Activated CD4-positive, alpha-beta T cell treated with anti-CD3 and anti-CD28 coated beads, Interleukin-2, amount 10 ng/mL, durations not matched to agents 24 days and 14 days (primary cell): Measurements from ENCODE around the gene ENO1. TPM values are rescaled to one million over a fixed set of nuclear protein-coding genes. Genes with fewer than 3 reads are reported as not detected.
"Not testable (repeated sequence)": the region's sequence is repeated elsewhere in the genome, so short reads cannot be mapped to it uniquely, and the experiment has no call there.

ENCODE experiments used
- DNase-seq: peaks from one replicate; pipeline ENCODE4 v3.0.0; 2022
- H3K27ac Mint-ChIP-seq: one replicate; pipeline ENCODE4 v1.8.0; 2022; ENCODE audit warnings: mild to moderate bottlenecking, mixed read lengths
- H3K27me3 Mint-ChIP-seq: one replicate; pipeline ENCODE4 v1.8.0; 2022; ENCODE audit warnings: mixed read lengths
- H3K36me3 Mint-ChIP-seq: one replicate; pipeline ENCODE4 v1.8.0; 2022; ENCODE audit warnings: low read depth, mild to moderate bottlenecking, mixed read lengths
- H3K4me1 Mint-ChIP-seq: one replicate; pipeline ENCODE4 v1.8.0; 2021; ENCODE audit warnings: mixed read lengths
- H3K4me3 Mint-ChIP-seq: one replicate; pipeline ENCODE4 v1.8.0; 2022; ENCODE audit warnings: mild to moderate bottlenecking, moderate library complexity, mixed read lengths
- H3K9me3 Mint-ChIP-seq: one replicate; pipeline ENCODE4 v1.8.0; 2021; ENCODE audit warnings: mixed read lengths
- intact Hi-C: fragments of 100-400 bp; cut with micrococcal nuclease; formaldehyde crosslinking; loops from one replicate; pipeline ENCODE4 v1.15.1; 2023
- total RNA-seq: library from RNA; stranded (reverse); gene quantifications from 2 replicates; pipeline ENCODE4 v1.2.3, GENCODE V29; 2022

ENO1 gene
- total RNA-seq = 3,899 and 3,999 TPM in 2 replicates

DNA sequence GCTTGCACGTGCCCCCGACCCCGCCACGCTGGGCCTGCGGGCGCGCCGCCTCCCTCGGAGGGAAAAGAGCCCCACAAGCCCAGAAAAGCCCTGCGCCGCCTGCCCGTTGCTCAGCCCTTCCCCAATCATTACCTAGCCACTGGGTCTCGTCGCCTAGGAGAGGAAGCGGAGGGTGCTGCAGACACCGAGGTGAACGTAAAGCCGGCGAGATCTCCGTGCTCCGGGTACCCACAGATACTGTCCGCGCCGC is at the start of gene ENO1:
Gene ENO1, minus strand, starts transcription at position 239 of the 250 bp plus-strand sequence. CDS start 3,778 bp downstream, outside the sequence.
- Mint-ChIP-seq H3K27ac (peak within 1 kb of the TSS; percentile 100), H3K27me3 (no peaks in the 10 kb centered on the region), H3K36me3 (peaks cover 62% of the 10 kb centered on the region), H3K4me3 (peak within 1 kb of the TSS; percentile 92), H3K4me1 (peaks cover 34% of the 10 kb centered on the region), H3K9me3 (no peaks in the 10 kb centered on the region)
- intact Hi-C loops = loop anchor here (1.0 to 5.0 kb wide), 5 partner anchors 22 to 549 kb away; partner anchors contain the start of gene RERE
- no peak for DNase-seq

GRCh38 chr1:8926707-8927694 is 48.5 kb upstream of the ENO1 start:
- peak; percentile 69 for DNase-seq
- intact Hi-C loops = no loop called here

DNA sequence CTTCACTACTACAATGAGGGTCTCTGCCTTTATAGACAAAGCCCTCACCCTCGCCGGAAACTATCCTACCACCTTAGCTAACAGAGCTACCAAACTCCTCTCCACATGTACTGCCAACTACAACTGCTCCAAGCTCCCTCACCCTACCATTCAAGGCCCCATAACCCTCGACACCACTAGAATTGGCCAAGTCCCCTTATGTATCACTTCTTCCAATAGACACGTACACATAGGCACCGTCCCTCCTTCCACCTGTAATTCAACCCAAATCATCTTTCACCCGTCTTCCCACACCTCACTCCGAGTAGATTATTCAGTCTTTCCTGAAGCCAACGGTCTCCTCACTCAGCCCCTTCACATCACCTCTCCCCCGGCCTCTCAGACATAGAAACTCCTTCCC is 47.5 kb upstream of the ENO1 start:
- Mint-ChIP-seq H3K27me3 (no peaks in the 10 kb centered on the region), H3K4me3 (no peak overlapping the region)
- intact Hi-C loops = loop anchor here (2.0 kb wide), 1 partner anchor 13 kb away; no protein-coding TSS in a partner anchor

More at GRCh38 chr1:8926707-8927694, 48.5 kb upstream of the ENO1 start:
- H3K4me1 Mint-ChIP-seq = peaks cover 11% of the 10 kb centered on the region
- H3K36me3 Mint-ChIP-seq = peaks cover 8% of the 10 kb centered on the region
- H3K9me3 Mint-ChIP-seq = no peaks in the 10 kb centered on the region
- no peak overlapping the region for H3K27ac Mint-ChIP-seq
- H3K4me3 Mint-ChIP-seq = no peak overlapping the region
- H3K27me3 Mint-ChIP-seq = no peaks in the 10 kb centered on the region

DNA sequence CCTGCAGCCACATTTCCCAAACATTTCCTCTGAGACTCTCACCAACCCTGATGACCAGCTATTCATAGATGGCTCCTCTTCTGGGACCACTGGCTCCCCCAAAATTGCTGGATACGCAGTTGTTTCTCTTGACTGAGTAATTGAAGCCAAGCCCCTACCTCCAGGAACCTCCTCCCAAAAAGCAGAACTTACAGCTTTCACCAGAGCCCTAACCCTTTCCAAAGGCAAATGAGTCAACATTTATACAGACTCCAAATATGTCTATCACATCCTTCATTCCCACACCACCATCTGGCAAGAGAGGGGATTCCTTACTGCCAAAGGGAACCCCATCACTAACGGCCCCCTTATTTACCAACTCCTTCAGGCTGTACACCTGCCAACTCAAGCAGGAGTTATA is 46.9 kb upstream of the ENO1 start:
- Mint-ChIP-seq H3K36me3 (peaks cover 21% of the 10 kb centered on the region), H3K4me1 (peaks cover 21% of the 10 kb centered on the region), H3K27ac (no peak overlapping the region), H3K4me3 (no peak overlapping the region), H3K9me3 (peaks cover 8% of the 10 kb centered on the region), H3K27me3 (no peaks in the 10 kb centered on the region)
- DNase-seq = no peak
- intact Hi-C loops = loop anchor here (2.0 kb wide), 1 partner anchor 13 kb away; no protein-coding TSS in a partner anchor

More for the DNA sequence above, 47.5 kb upstream of the ENO1 start:
- DNase-seq = no peak
- peaks cover 19% of the 10 kb centered on the region for H3K36me3 Mint-ChIP-seq
- H3K9me3 Mint-ChIP-seq = peaks cover 8% of the 10 kb centered on the region
- H3K4me1 Mint-ChIP-seq = peaks cover 17% of the 10 kb centered on the region
- H3K27ac Mint-ChIP-seq = no peak overlapping the region

GRCh38 chr1:8922962-8923361 is 44.5 kb upstream of the ENO1 start:
- Mint-ChIP-seq H3K36me3 (peaks cover 22% of the 10 kb centered on the region), H3K4me3 (no peak overlapping the region), H3K9me3 (peaks cover 8% of the 10 kb centered on the region), H3K4me1 (peaks cover 25% of the 10 kb centered on the region), H3K27ac (no peak overlapping the region), H3K27me3 (no peaks in the 10 kb centered on the region)
- no peak for DNase-seq
- intact Hi-C loops = no loop called here

- not testable (repeated sequence) for H3K27ac Mint-ChIP-seq, H3K27me3 Mint-ChIP-seq, H3K9me3 Mint-ChIP-seq, DNase-seq, H3K4me3 Mint-ChIP-seq
- Mint-ChIP-seq H3K4me1 (peaks cover 31% of the 10 kb centered on the region), H3K36me3 (peaks cover 20% of the 10 kb centered on the region)
- intact Hi-C loops = loop anchor here (5.0 kb wide), 1 partner anchor 185 kb away; no protein-coding TSS in a partner anchor
Observed at GRCh38 chr1:8917536-8917935, 39.0 kb upstream of the ENO1 start.

DNA sequence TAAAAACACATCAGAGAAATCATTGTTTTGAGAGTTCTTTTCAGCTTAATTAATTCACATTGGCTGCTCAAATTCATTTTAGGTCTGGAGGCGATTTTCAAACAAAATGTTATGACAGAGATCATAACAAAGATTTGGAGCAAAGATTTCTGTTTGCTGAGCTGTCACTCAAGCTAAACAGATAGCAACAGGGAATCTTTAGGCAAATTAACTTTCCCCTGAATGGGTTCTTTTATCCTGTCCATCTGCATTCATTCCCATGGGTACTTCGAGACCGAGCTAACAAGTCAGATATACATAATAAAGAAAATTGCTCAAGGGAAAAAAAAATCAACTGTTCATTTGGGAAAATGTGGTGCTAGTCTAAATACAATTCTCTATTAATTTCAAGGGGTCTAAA is 37.0 kb upstream of the ENO1 start:
- intact Hi-C loops = loop anchor here (5.0 kb wide), 1 partner anchor 187 kb away; no protein-coding TSS in a partner anchor

DNA sequence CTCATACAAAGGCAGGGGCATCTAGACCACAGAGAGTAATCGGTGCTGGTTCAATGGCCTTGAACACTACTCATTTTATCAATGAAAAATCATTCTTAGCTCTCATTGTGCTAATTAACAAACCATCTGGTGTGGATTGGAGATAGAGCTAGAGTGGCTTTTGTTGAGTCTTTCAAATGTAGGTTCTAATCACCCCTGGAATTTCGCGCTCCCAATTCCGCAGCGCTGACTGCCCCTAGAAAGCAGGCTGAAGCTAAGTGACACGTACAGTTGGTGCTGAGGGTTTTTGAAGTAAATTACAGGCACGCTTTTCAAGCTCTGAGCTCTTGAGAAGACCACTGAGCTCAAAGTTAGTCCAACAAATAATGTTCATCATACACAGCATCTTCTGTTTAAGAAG is 36.0 kb upstream of the ENO1 start:
- DNase-seq = no peak
- intact Hi-C loops = no loop called here
- Mint-ChIP-seq H3K27me3 (no peaks in the 10 kb centered on the region), H3K9me3 (no peaks in the 10 kb centered on the region), H3K4me1 (peaks cover 30% of the 10 kb centered on the region), H3K36me3 (peaks cover 6% of the 10 kb centered on the region), H3K4me3 (no peak overlapping the region), H3K27ac (no peak overlapping the region)

More for the DNA sequence above, 37.0 kb upstream of the ENO1 start:
- peaks cover 3% of the 10 kb centered on the region for H3K36me3 Mint-ChIP-seq
- H3K9me3 Mint-ChIP-seq = no peaks in the 10 kb centered on the region
- DNase-seq = no peak
- no peaks in the 10 kb centered on the region for H3K27me3 Mint-ChIP-seq
- H3K27ac Mint-ChIP-seq = no peak overlapping the region
- H3K4me3 Mint-ChIP-seq = no peak overlapping the region
- H3K4me1 Mint-ChIP-seq = peaks cover 28% of the 10 kb centered on the region

DNA sequence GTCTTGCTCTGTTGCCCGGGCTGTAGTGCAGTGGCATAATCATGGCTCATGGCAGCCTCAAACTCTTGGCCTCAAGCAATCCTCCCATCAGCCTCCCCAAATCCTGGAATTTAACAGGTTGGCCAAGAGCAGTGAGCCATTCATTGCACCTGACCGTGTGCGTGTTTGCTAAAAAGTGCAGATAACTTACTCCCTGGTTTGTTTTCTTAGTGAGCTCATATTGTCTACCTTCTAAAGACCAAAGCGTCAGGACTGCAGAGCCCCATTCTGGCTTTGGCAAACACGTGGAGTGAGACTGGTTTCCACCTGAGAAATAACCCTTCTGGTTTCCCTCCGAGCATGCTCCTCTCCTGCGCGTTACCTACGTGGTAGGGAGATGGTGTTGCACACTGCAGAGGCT is 35.0 kb upstream of the ENO1 start:
- Mint-ChIP-seq H3K36me3 (peaks cover 4% of the 10 kb centered on the region), H3K4me3 (no peak overlapping the region), H3K27me3 (no peaks in the 10 kb centered on the region), H3K4me1 (peaks cover 26% of the 10 kb centered on the region), H3K9me3 (no peaks in the 10 kb centered on the region), H3K27ac (no peak overlapping the region)
- DNase-seq = no peak
- intact Hi-C loops = no loop called here

DNA sequence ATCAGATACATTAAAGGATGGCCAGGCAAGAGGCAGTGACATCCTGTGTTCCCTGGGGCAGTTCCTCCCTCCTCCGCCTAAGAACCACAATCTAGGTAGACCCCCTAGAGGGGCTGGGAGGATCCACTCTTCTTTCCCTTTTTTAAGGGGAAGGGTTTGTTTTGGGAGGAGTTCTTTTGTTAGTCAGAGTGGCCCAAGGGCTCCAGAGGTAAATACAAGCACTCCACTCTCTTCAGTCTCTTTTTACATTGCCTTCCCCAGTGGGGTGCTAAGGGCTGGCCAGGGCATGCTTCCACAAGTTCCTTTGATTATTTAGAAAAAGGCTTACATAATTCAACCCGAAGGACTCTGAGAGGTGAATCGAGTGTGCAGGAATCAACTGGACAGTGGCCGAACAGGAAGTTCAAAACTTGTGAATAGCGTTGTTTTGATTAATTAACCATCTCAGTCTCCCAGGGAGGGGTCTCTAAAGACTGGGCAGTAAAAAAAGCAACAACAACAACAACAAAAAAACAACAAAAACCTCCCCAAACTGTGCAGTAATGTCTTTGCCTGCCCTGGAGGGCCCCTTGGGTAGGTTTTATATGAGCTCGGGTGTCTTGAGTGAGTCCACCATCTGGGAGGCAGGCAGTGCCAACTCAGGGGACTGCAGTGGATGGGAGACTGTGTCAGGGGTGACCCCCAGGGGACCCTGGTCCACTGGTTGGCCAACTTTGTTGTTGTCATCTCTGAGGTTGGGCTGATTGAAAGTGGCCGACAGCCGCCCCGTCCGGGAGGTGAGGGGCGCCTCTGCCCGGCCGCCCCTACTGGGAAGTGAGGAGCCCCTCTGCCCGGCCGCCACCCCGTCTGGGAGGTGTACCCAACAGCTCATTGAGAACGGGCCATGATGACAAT is 33.2 kb upstream of the ENO1 start:
- Mint-ChIP-seq H3K36me3 (peaks cover 3% of the 10 kb centered on the region), H3K9me3 (no peaks in the 10 kb centered on the region), H3K27ac (no peak overlapping the region), H3K4me3 (no peak overlapping the region), H3K27me3 (no peaks in the 10 kb centered on the region), H3K4me1 (peaks cover 23% of the 10 kb centered on the region)
- DNase-seq = no peak
- intact Hi-C loops = no loop called here

DNA sequence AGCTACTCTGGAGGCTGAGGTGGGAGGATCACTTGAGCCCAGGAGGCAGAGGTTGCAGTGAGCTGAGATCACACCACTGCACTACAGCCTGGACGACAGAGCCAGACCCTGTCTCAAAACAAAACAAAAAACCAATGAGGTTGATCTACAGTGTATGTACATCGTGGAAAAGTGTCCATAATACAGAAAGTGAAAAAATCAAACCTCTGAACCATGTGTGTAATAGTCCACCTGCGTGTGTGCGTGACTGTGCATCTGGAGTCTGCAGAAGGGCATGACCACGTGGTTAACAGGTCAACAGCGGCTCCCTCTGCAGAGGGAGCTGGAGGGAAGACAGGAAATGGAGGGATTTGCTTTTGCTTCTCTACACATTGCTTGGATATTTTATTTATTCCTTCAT is 32.4 kb upstream of the ENO1 start:
- no peaks in the 10 kb centered on the region for H3K27me3 Mint-ChIP-seq
- no peak overlapping the region for H3K4me3 Mint-ChIP-seq
- peaks cover 25% of the 10 kb centered on the region for H3K4me1 Mint-ChIP-seq
- no peak overlapping the region for H3K27ac Mint-ChIP-seq
- peaks cover 3% of the 10 kb centered on the region for H3K36me3 Mint-ChIP-seq
- H3K9me3 Mint-ChIP-seq = no peaks in the 10 kb centered on the region
- no peak for DNase-seq
- intact Hi-C loops = no loop called here

DNA sequence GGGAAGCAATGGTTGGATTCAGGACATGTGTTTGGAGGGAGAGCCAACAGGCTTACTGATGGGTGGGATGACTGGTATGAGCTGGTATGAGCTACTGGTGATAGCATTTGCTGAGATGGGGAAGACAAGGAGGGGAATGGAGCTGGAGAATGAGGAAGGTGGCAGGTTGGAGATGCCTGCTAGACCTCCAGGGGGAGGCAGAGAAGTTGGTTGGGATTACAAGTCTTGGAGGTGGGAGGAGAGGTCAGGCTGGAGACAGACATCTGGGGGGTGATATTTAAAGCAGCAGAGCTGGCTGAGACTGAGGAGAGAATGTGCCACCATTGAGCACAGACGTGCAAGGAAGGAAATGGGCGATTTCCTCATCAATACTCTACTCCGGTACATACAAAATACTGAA is 31.8 kb upstream of the ENO1 start:
- H3K9me3 Mint-ChIP-seq = no peaks in the 10 kb centered on the region
- intact Hi-C loops = no loop called here
- H3K27ac Mint-ChIP-seq = no peak overlapping the region
- H3K27me3 Mint-ChIP-seq = no peaks in the 10 kb centered on the region
- DNase-seq = no peak
- H3K36me3 Mint-ChIP-seq = peaks cover 6% of the 10 kb centered on the region
- H3K4me1 Mint-ChIP-seq = peaks cover 29% of the 10 kb centered on the region
- no peak overlapping the region for H3K4me3 Mint-ChIP-seq

GRCh38 chr1:8908388-8909151 is 30.1 kb upstream of the ENO1 start:
- intact Hi-C loops = no loop called here
- no peaks in the 10 kb centered on the region for H3K9me3 Mint-ChIP-seq
- peaks cover 6% of the 10 kb centered on the region for H3K36me3 Mint-ChIP-seq
- no peak for DNase-seq
- no peak overlapping the region for H3K4me3 Mint-ChIP-seq
- peak overlapping the region; percentile 51 for H3K27ac Mint-ChIP-seq
- no peaks in the 10 kb centered on the region for H3K27me3 Mint-ChIP-seq
- H3K4me1 Mint-ChIP-seq = peaks cover 34% of the 10 kb centered on the region
